ENCODE results near the gene ADISSP. TPM values are rescaled to one million over a fixed set of nuclear protein-coding genes. Genes with fewer than 3 reads are reported as not detected.
A peak's percentile ranks its signal among the peaks of the same experiment; 100 is the strongest.

ADISSP gene
- total and polyA plus RNA-seq, 9 of the 15 experiments (the other 6 are each of a cell fraction or from before 2014, with no cell fraction given) = 1.4 to 70.6 (median 23.4) TPM

- no peaks in the 10 kb centered on the region for H3K9me1 ChIP-seq (ENCODE audit: control insufficient read depth, insufficient read depth, low read length)
- intact Hi-C loops (cut with micrococcal nuclease) (no loop called here), in situ Hi-C loops (cut with MboI) (no loop called here)
- DNase-seq (ENCODE audit: extremely low read depth in 1 of 4, low spot score in 3 of 4) (no peak), FAIRE-seq (no peak), ATAC-seq (peak; percentile 8; the same call in 1 of the 3 replicates)
- H3K79me2 ChIP-seq (ENCODE audit: control insufficient read depth, insufficient read depth, low read length) = peaks cover 12% of the 10 kb centered on the region; the same call in 2 of the 3 replicates
- peaks cover 32% of the 10 kb centered on the region; the same call in 2 of the 3 replicates for H3K36me3 ChIP-seq (ENCODE audit: control insufficient read depth, insufficient read depth, low read length)
- 0% methylated on average over 2 of the region's 5 CpGs for WGBS (ENCODE audit: insufficient coverage, low coverage, missing lambda C conversion rate)
- H3K27me3 ChIP-seq (ENCODE audit: control insufficient read depth in 2 of 2, insufficient read depth in 2 of 2, low read length in 2 of 2) = no peaks in the 10 kb centered on the region
- H3K4me1 ChIP-seq (replicated peaks in 1 of 2; ENCODE audit: control insufficient read depth in 2 of 2, insufficient read depth in 2 of 2, low read length in 2 of 2) = peaks cover 14 to 44% of the 10 kb centered on the region in 2 experiments; a peak in 4 of 5 replicates
- no TSS peak for BruUV-seq (replicated peaks)
- peak overlapping the region; percentile 55 for H3K4me3 ChIP-seq
- ChIA-PET POLR2A (interaction anchor here (0.6 kb wide), 1 partner anchor 12 kb away, joined by 3 read pairs; no protein-coding TSS in a partner anchor), CTCF (ENCODE audit: low intra/inter-chr PET ratio) (no interaction called here)
- H3K27ac ChIP-seq (ENCODE audit: extremely low read depth, low read depth, low read length) = no peak overlapping the region
- H3K9ac ChIP-seq (ENCODE audit: insufficient read depth in 1 of 2, low read depth in 2 of 2, low read length in 2 of 2) = peak overlapping the region; percentile 61 to 93
- no peaks in the 10 kb centered on the region for H4K20me1 ChIP-seq (replicated peaks; ENCODE audit: control insufficient read depth, insufficient read depth, low read length)
- TF ChIP-seq RERE (CRISPR knock-in tag; IDR thresholded peaks at IDR 0.05; ENCODE audit: borderline replicate concordance) (no peak), MXI1 (IDR thresholded peaks at IDR 0.05; ENCODE audit: low read depth, low read length) (no peak), HMG20B (CRISPR knock-in tag; IDR thresholded peaks at IDR 0.05) (no peak), ATF6 (CRISPR knock-in tag; IDR thresholded peaks at IDR 0.05) (no peak), ARHGAP35 (IDR thresholded peaks at IDR 0.05; ENCODE audit: partially characterized antibody) (no peak), JUND (IDR thresholded peaks at IDR 0.05; ENCODE audit: borderline replicate concordance, low read depth, low read length) (no peak), JUND (tag; IDR thresholded peaks at IDR 0.05; ENCODE audit: borderline replicate concordance, low read depth, low read length) (no peak), SREBF1 (IDR thresholded peaks at IDR 0.05; ENCODE audit: borderline replicate concordance, low read depth, low read length) (no peak), ZNF24 (IDR thresholded peaks at IDR 0.05) (no peak)
- peak overlapping the region; percentile 80 for H3K4me2 ChIP-seq (ENCODE audit: insufficient read depth, low read length)
- no peak overlapping the region for H2AFZ ChIP-seq (ENCODE audit: low read depth, low read length)
- no peaks in the 10 kb centered on the region for H3K9me3 ChIP-seq (replicated peaks; ENCODE audit: control insufficient read depth, insufficient read depth, low read depth, low read length)
Measured at GRCh38 chr20:3797226-3797545, 29.6 kb upstream of the ADISSP start.

All from K562 (cell line).